Activated CD4-positive, alpha-beta T cell treated with anti-CD3 and anti-CD28 coated beads for 48 hours (primary cell): ENCODE data around the gene CYP3A7.
"Not testable (repeated sequence)": the region's sequence is repeated elsewhere in the genome, so short reads cannot be mapped to it uniquely, and the experiment has no call there.

ENCODE experiments used
- DNase-seq: peaks from one replicate; pipeline ENCODE4 v3.0.0-alpha.2; 2020

CYP3A7 gene

DNA sequence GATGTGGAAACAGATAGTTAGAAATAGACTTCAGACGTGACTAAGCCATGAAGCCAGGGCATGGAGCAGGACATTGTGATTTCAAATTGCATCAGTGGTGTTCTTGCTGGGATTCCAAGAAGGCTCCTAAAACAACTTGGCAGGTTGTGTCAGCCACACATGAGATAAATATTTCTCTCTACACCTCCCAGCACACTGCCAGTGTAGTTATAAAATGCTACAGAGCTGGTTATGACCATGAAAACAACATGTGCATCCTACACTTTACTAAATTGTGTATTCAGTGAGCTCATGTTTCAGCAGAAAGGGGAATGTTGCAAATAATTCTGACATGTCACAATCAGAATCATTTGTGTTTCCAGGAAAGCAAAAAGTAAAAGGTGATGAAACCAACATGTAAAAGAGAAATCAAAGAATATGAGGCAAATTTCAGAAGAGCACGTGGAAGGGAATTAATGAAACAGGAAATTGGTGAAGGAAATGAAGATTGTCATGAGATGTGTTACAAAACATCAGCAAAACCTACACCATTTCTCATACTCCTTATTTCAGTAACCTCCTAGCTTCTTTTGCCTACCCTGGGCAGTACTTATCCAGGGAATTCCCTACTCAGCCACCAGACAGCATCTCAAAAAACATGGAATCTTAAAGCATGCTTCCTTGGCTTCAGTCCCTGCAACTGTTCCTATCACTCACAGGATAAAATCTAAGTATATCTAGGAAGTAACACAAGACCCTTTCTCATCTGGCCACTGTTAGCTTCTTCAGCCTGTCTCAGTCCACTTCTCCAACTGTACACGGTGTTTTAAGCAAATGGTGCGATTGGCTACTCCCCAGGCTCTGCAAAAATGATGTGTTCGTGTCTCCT lies 5.8 kb upstream of the CYP3A7 start:
- peak; percentile 17 for DNase-seq

DNA sequence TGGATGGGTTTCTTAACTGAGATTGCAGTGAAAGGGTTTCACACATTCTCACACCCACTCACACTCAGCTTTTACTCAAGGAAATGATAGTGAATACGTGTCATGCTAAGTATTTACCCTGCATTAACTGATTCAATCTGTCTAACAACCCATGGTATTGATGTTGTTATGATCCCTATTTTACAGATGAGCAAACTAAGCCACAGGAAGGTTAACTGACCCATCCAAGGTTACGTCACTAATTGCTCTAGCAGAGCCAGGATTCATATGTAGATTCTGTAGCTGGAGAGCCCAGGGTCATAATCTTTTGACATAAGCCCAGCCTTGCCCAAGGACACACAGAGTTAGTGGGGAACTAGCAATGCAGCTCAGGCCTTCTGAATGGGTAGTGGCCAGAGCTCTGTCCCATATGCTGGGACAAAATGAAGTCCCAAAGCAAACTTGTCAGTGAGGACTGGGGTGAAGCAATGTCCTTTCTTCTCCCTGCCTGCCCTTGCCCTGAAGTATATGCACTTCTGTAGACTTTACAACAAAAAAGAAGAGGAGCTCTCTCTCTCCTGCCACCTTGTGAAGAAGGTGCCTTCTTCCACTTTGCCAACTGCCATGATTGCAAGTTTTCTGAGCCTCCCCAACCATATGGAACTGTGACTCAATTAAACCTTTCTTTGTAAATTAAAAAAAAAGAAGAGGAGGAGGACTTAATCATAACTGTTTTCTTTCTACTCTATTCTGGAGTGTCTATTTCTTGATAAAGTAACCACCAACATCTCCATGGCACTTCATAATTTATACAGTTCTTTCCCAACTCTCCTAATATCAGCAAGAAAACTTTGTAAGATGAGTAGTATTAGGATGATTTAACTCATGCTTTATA lies 4.9 kb upstream of the CYP3A7 start:
- DNase-seq = no peak

DNA sequence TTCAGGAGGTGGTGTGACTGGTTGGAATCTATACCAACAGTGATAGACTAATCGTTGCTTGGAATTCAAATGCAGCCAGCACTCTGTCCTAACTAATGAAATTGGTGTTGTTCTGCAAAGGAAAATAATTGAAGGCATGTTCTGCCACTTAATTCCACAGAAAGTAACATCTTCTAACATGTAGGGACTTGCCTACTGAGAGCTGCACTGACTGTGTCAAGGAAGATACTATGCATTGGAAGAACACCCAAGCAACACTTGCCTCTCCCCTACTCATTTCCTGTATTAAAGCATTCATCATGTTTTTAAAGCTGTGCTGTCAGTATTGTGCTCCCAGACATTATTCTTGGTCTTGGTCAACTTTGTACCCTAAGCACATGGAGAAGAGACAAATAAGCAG lies 2.7 kb upstream of the CYP3A7 start:
- DNase-seq = no peak

DNA sequence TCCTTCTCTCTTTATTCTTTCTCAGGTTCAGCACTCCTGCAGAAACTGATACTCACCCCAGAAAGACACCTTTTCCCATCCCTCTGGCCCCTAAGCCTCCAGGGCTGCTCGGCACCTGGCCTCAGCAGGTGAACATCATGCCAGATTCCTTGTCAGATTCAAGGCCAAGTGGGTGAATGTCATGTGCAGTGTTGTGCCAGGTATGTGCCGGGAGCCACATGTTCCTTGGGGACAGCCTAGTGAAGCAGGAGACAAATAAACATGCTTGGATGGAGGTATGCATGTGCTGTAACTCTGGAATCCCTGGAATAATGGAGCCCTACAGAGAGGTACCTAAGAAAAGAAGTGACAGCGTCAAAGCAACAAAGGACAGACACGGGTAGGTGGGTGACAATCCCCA lies 1.7 kb upstream of the CYP3A7 start:
- not testable (repeated sequence) for DNase-seq

DNA sequence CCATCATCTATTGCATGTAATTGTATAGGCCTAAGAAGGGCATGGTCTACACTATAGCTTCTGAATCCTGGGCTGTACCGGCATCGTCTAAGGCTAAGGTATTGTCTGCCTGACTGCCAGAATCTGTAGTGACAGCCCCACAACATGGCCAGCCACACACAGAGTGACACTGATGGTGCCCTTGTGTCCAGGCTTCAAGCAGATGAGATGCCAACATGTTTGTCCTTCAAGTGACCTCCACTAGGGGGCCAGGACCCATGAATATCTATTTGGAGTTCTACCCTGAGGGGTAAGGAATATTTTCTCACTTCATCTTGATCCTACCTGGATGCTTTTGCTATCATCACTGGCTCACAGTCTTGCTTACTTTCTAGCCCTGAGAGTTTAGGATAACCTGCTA lies 1.5 kb downstream of the CYP3A7 start:
- DNase-seq = peak; percentile 24

DNA sequence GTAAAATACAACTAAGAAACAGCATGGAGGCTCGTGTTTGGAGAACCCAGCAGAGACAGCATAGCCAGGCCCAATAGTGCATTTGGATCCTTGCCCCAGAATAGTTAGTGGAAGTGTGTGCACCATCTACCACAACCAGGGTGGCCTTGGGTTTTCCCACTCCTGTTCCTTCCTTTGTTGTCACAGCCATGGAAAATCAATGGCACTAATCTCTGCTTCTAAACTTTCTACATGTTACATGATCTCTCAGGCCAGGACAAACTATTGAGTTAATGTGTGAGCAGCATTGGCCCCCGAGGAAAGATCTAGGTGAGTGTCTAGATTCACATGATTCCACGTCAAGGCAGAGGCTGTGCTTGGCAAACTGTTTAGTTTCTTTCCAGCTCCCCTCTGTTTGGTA lies 2.0 kb downstream of the CYP3A7 start:
- no peak for DNase-seq

DNA sequence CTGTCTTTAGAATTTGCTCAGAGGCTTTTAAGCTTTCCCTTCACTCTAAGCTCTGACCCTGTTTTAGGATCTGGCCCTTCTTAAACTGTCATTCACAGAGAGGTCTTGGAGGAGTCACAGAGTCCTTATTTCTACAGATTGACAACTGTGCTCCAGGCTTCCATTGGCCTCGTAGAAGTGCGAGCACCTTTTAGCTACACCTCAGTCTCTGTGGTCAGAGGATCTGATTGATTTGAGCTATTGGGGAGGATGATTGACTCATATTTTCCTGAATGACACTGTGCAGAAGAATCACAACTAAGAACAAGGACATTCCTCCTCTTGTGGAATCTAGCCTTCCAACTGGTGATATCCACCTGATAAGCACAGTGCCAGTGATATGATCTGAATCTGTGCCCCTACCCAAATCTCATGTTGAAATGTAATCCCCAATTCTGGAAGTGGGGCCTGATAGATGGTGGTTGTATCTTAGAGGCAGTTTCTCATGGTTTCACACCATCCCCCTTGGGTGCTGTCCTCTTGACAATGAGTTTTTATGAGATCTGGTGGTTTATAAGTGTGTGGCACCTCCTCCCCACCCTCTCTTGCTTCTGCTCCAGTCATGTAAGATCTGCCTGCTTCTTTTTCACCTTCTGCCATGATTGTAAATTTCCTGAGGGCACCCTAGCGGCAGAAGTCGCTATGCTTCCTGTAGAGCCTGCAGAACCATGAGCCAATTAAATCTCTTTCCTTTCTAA lies 3.2 kb downstream of the CYP3A7 start:
- DNase-seq = peak; percentile 22

DNA sequence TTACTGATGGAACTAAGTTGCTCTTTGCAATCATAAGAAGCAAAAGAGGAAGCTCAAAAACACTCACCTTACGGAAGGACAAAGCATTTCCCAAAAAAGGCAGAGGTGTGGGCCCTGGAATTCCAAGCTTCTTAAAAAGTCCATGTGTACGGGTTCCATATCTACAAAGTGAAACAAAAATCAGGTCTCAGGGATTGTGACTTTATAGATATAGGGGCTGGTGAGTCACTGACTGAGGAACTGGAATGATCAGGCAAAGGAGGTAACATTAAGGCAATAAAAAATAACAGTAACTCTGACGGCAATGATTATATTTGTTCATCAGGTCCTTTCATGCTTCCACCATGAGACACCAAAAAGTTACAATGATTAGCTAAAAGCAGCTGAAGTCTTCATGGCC lies 4.0 kb downstream of the CYP3A7 start:
- DNase-seq = no peak

DNA sequence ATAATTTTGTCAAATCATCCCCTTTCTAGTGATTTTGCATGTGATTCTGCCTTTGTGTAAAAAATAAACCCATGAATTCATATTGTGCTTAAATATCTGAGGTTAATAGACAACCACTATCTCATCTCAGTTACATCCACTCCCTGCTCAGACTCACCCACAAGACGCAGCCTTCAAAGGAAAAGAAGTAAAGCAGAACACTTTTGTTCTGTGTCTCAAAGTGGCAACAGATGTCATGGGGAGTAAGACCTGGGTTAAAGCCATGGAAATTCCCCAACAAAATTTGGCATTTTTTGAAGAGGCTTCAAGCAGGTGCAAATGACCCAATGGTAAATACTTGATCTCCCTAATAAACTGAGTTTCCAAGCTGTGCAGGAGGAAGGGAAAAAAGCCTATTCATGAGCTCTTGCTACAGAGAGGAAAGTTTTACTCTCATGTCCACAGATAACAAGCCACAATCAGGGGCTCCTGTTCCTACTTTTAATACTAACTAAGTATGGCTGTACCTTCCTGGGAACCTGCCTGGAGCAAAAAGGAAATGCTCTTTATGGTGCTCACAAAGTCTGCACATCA lies 4.7 kb downstream of the CYP3A7 start:
- no peak for DNase-seq

DNA sequence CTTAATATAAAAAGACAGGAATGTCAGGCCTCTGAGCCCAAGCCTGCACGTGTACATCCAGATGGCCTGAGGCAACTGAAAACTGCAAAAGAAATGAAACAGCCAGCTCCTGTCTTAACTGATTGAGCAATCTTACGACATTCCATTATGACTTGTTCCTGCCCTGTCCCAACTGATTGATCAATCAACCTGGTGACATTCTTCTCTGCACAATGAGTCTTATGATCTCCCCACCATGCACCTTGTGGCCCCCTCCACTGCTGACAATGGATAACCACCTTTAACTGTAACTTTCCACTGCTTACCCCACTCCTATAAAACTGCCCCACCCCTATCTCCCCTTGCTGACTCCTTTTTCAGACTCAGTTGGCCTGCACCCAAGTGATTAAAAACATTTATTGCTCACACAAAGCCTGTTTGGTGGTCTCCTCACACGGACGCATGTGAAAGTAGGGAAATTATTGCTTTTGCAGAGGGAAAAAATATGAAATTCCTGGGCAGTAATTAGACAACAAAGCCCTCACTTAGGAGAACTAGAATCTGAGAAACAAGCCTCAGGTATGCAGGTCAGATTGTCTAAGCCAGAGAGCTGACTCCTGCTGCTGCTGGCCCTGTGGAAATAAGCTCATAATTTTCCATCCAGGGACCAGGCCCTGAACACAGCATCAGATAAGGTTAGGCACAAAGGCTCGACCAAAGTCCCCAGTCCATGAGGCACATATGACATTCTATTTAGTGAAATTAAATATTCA lies 5.3 kb downstream of the CYP3A7 start:
- no peak for DNase-seq

DNA sequence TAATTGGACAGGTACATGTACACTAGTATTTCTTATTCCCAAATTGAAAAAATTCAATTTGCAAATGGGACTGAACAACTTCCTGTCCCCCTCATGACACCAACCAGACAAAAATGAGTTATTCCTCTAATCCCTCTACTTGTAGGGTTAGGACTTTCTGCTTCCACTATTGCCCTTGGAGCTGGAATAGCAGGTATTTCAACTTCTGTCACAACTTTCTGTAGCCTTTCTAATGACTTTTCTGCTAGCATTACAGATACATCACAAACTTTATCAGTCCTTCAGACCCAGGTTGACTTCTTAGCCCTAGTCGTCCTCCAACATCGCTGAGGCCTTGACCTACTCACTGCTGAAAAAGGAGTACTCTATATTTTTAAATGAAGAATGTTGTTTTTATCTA lies 6.4 kb downstream of the CYP3A7 start:
- DNase-seq = no peak

DNA sequence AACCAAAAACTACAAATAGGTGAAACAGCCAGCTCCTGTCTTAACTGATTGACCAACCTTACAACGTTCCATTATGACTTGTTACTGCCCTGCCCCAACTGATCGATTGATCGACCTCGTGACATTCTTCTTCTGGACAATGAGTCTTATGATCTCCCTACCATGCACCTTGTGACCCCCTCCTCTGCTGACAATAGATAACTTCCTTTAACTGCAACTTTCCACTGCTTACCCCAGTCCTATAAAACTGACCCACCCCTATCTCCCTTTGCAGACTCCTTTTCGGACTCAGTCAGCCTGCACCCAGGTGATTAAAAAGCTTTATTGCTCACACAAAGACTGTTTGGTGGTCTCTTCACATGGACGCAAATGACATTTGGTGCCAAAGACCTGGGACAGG lies 11.8 kb downstream of the CYP3A7 start:
- DNase-seq = not testable (repeated sequence)

DNA sequence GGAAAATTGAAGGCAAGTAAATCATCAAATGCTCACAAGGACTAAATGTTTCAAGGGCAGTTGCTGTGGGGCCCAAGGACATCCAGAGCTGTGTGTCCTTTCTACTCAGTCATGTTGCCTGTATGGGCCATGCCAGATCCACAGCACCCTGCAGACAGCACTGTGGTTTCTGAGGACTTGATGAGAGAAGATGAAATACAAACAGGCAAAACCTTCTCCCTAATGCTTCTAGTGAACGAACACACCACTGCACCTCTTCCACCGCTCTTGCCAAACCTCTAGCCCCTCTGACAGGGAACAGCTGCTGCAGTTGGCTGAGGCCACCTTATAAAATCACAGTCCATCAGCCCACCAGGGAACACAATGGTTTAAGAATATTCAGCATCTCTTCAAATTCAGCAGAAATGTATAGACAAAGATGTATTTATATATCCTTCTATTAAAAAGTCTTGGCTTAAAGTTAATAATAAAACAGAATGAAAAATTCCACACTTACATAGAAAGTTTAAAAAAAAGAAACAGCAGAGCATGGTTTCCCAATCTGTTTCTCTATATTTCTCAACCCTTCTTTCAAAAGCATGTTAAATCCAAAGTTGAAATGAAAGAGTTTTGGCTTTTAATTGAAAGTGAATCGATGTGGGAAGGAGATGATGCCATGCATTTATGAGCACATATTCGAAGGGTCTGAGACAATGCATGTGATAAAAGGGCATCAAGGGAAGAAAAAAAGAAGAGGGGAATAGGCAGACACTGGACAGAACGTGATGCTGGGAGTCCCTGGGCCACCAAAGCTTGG lies 14.0 kb downstream of the CYP3A7 start:
- DNase-seq = no peak

DNA sequence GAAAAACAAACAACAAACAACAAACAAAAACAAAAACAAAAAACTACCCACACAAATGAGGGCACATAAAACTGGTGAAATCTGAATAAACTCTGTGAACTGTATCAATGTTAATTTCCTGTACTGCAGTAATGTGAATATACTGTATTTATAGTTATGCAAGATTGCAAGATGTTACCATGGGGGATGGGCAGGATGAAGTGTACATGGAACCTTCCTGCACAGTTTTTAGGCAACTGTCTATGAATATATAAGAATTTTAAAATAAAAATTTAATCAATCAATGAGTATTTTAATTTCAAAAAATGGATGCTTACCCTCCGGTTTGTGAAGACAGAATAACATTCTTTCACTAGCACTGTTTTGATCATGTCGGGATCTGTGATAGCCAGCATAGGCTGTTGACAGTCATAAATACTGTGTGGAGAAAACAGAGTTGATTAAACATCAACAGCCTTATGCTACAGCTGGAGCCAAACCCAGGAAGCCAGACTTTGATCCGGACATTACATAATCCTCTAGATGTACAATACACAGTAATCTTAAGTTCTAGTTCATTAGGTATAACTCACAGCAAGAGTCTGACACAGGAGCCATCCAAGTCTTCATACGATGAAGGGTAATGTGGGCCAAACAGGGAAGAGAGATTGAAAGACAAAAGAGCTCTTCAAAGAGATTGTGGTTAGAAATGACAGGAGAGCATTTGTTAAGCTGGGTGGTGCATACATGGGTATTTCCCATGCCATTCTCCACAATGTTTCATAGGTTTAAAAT lies 14.8 kb downstream of the CYP3A7 start:
- no peak for DNase-seq

DNA sequence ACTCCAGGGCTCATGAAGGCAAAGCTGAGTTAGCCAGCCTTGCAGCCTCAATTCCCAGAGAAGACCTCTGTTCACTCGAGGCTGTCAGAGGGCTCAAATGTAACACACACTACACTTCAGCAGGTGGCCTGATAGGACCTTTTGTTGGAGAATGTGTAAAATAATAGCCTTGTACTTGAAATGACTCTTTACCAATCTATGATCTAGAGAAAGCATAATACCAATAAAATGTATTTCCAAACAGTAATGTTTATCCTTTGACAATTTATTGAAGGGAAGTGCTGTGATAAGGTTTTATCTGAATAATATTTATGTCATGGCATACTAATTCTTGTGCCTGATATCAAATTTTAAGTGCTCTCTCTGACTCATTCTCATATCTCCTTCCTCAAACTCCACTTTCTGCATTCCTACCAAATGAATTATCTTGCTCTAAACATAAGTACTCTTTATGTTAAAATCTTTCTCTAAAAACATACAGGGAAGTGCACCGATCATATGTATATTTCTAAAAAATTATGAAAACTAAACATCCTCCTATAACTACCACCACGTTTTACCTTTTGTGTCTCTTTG lies 20.9 kb downstream of the CYP3A7 start:
- DNase-seq = no peak

DNA sequence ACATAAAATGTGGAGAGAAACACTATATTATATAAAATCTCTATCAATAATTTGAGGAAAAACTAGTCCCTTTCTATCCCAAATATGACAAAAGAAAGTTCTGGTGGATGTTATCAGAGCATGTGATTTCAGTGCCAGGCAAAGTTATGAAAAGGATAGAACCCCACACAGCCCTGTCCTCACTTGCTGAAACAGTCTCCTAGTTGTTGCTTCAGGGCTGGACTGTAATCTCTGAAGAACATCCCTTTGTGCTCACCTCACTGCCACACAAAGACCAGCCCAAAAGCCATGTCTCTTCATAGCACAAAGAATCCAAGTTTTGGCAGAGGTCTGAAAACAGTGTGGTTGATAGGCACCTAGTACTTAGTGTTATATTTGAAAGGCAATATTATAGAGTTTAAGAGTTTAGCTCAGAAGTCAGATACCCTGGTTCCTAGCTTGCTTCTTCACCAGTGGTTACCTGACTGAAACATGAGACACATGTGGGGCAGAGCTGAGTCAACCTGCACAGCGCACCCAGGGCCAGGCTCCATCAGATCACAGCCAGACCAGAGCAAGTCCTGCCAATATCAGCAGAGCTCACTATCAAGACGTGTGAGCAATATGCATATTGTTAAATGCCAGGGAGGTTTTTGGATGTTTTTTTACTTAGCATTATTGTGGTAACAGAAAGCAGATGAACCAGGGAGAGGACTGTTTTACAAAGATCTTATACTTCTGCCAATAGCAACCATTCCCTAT lies 25.0 kb downstream of the CYP3A7 start:
- DNase-seq = no peak

DNA sequence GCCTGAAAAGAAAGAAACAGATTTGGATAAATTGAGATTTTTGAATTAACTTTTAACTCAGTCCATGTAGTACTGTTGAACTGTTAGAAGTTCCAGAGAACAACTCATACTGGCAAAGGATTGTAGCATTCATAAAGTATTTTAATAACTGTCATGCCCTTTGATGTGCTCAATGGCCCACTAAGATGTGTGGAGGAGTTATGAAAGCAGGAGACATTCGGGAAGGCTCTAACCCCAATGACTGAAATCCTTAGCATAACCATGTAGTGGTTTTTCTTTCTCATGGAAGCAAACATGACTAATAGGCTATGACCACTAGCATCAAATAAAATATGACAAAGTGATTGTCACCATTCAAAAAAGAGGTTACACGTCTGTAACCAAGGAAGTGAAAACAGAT lies 25.7 kb downstream of the CYP3A7 start:
- no peak for DNase-seq

DNA sequence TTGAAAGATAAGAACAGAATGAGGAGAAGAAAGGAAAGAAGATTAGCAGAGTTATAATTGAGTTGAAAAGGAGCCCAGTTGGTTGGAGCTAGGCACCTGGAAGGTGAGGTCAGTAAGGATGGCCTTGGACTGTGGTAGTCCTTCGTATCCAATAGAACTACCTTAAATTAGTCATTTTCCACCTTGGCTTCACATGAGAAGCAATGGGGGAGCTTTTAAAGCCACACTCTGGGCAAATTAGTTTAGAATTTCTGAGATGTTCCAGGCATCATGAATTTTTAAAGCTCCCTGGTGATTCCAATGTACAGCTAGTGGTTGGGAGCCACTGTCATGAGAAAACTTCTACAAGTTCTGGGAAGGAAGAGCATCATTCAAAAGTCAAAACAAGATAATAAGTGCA lies 27.9 kb downstream of the CYP3A7 start:
- DNase-seq = no peak

DNA sequence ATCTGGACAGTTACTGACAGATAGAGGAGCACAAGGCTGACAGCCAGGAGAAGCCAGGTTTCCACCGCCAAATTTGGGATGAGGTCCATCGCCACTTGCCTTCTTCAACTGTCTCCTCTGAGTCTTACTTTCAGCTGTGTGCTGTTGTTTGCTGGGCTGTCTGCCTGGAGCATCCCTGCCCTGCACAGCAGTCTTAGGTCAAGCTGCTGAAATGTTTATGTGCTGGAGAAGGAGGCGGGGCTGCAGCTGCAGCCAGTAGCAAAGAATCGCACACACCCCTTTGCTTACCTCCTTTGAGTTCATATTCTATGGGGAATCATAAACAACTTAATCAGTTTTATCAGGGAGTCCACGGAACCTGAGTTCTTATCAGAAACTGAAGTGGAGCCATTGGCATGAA lies 35.0 kb downstream of the CYP3A7 start:
- DNase-seq = no peak
